AG04450 (cell line): ENCODE data around the gene CCDC12. TPM values are rescaled to one million over a fixed set of nuclear protein-coding genes. Genes with fewer than 3 reads are reported as not detected.

ENCODE experiments used
- CTCF ChIA-PET: fragments of 300-600, 350-600 bp; formaldehyde crosslinking; extraction: SDS; loops from one replicate; lab custom pipeline; 2022; ENCODE audit warnings: antibody characterized with exemption, inconsistent platforms; lab: Charles Lee
- POLR2A ChIA-PET: fragments of 350-600 bp; formaldehyde crosslinking; extraction: SDS; loops from one replicate; lab custom pipeline; 2021; ENCODE audit warnings: antibody characterized with exemption, inconsistent platforms; lab: Yijun Ruan, JAX
- DNase-seq: peaks from one replicate; pipeline ENCODE4 v3.0.0-alpha.2; 2011; ENCODE audit warnings: low read depth, low spot score
- H3K27ac ChIP-seq: one replicate; pipeline ENCODE4 v1.5.1; 2012; ENCODE audit warnings: low read depth, low read length, control low read depth
- H3K27me3 ChIP-seq: one replicate; pipeline ENCODE4 v1.6.0; 2012; ENCODE audit warnings: low read length; ENCODE audit not compliant: control insufficient read depth, insufficient read depth
- H3K4me3 ChIP-seq: 2 replicates; pipeline ENCODE4 v1.5.1; 2011; ENCODE audit warnings: mild to moderate bottlenecking, low read depth, low read length, control low read depth
- H3K9me3 ChIP-seq: 2 replicates; pipeline ENCODE4 v1.5.1; 2012; ENCODE audit warnings: low read length; ENCODE audit not compliant: control insufficient read depth, insufficient read depth
- polyA plus RNA-seq: library from polyadenylated mRNA; depleted of rRNA; stranded (reverse); fragments of >200 nt; gene quantifications from 2 replicates; pipeline ENCODE4 v1.2.3, GENCODE V29; 2011
- TF ChIP-seq, protein P1 (sequence below): IDR thresholded peaks from 2 replicates; pipeline ENCODE4 v1.5.1; 2011; ENCODE audit warnings: low read depth, low read length, control low read depth, inconsistent platforms

CCDC12 gene
- polyA plus RNA-seq, 1 experiment = 18.3 TPM

- DNase-seq = no peak
- no peaks in the 10 kb centered on the region for H3K27me3 ChIP-seq
- no peak overlapping the region for H3K27ac ChIP-seq
- H3K4me3 ChIP-seq = no peak overlapping the region
- peaks cover 11% of the 10 kb centered on the region; the same call in 1 of the 2 replicates for H3K9me3 ChIP-seq
- POLR2A ChIA-PET = no interaction called here
- TF ChIP-seq, protein P1, sequence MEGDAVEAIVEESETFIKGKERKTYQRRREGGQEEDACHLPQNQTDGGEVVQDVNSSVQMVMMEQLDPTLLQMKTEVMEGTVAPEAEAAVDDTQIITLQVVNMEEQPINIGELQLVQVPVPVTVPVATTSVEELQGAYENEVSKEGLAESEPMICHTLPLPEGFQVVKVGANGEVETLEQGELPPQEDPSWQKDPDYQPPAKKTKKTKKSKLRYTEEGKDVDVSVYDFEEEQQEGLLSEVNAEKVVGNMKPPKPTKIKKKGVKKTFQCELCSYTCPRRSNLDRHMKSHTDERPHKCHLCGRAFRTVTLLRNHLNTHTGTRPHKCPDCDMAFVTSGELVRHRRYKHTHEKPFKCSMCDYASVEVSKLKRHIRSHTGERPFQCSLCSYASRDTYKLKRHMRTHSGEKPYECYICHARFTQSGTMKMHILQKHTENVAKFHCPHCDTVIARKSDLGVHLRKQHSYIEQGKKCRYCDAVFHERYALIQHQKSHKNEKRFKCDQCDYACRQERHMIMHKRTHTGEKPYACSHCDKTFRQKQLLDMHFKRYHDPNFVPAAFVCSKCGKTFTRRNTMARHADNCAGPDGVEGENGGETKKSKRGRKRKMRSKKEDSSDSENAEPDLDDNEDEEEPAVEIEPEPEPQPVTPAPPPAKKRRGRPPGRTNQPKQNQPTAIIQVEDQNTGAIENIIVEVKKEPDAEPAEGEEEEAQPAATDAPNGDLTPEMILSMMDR = no peak
- CTCF ChIA-PET = interaction anchor here (1.0 kb wide), 1 partner anchor 19 kb away, joined by 3 read pairs; no protein-coding TSS in a partner anchor
Observed at GRCh38 chr3:46916799-46917198, 59.7 kb downstream of the CCDC12 start.

- TF ChIP-seq, protein P1 = no peak
- no peak overlapping the region for H3K27ac ChIP-seq
- no peak overlapping the region for H3K4me3 ChIP-seq
- no peaks in the 10 kb centered on the region for H3K27me3 ChIP-seq
- DNase-seq = no peak
- CTCF ChIA-PET = interaction anchor here (1.4 kb wide), 1 partner anchor 7 kb away, joined by 6 read pairs; no protein-coding TSS in a partner anchor
- POLR2A ChIA-PET = no interaction called here
- H3K9me3 ChIP-seq = peaks cover 11% of the 10 kb centered on the region; the same call in 1 of the 2 replicates
Observed at GRCh38 chr3:46916278-46916677, 60.3 kb downstream of the CCDC12 start.

GRCh38 chr3:46915297-46915822, 61.2 kb downstream of the CCDC12 start:
- no peak overlapping the region for H3K4me3 ChIP-seq
- no peak overlapping the region for H3K27ac ChIP-seq
- no peak for DNase-seq
- ChIA-PET CTCF (interaction anchor here (1.4 kb wide), 1 partner anchor 8 kb away, joined by 6 read pairs; no protein-coding TSS in a partner anchor), POLR2A (no interaction called here)
- H3K9me3 ChIP-seq = peaks cover 11% of the 10 kb centered on the region; the same call in 1 of the 2 replicates
- H3K27me3 ChIP-seq = no peaks in the 10 kb centered on the region
- TF ChIP-seq, protein P1 = no peak

GRCh38 chr3:46914849-46915248, 61.7 kb downstream of the CCDC12 start:
- no peak overlapping the region for H3K27ac ChIP-seq
- H3K9me3 ChIP-seq = peaks cover 11% of the 10 kb centered on the region; the same call in 1 of the 2 replicates
- no peak for DNase-seq
- ChIA-PET CTCF (interaction anchor here (1.4 to 2.5 kb wide), 4 partner anchors 8 to 409 kb away, joined by 3 to 13 read pairs (median 8); no protein-coding TSS in a partner anchor), POLR2A (no interaction called here)
- TF ChIP-seq, protein P1 = no peak
- no peak overlapping the region for H3K4me3 ChIP-seq
- H3K27me3 ChIP-seq = no peaks in the 10 kb centered on the region

DNA sequence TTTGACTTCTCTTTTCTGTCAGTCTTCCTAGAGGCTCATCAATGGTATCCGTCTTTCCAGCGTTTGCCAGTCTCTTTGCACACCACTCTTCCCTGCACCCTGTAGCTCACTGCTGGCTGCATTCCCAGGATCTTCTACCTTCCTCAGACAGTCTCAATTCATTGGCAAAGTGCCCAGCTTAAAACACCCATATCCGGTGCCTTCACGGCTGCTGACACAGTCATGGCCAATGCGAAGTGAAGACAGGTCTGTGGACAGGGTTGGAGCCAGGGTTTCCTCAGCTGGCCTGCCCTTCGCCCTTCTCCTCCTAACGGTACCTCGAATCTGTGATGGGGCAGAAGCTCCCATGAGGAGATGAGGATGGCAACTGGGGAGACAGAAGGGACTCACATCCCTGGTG, 62.9 kb downstream of the CCDC12 start:
- peak overlapping the region; percentile 11 for H3K27ac ChIP-seq
- CTCF ChIA-PET = interaction anchor here (1.4 to 2.5 kb wide), 5 partner anchors 10 to 410 kb away, joined by 3 to 13 read pairs (median 6); no protein-coding TSS in a partner anchor

More for the DNA sequence above, 62.9 kb downstream of the CCDC12 start:
- POLR2A ChIA-PET = no interaction called here
- TF ChIP-seq, protein P1 = no peak
- Histone ChIP-seq H3K9me3 (peaks cover 10% of the 10 kb centered on the region; the same call in 1 of the 2 replicates), H3K27me3 (no peaks in the 10 kb centered on the region), H3K4me3 (no peak overlapping the region)
- no peak for DNase-seq
